ENCODE results near the gene AGR2.
"Not testable (repeated sequence)": the region's sequence is repeated elsewhere in the genome, so short reads cannot be mapped to it uniquely, and the experiment has no call there.

Gene AGR2

DNA sequence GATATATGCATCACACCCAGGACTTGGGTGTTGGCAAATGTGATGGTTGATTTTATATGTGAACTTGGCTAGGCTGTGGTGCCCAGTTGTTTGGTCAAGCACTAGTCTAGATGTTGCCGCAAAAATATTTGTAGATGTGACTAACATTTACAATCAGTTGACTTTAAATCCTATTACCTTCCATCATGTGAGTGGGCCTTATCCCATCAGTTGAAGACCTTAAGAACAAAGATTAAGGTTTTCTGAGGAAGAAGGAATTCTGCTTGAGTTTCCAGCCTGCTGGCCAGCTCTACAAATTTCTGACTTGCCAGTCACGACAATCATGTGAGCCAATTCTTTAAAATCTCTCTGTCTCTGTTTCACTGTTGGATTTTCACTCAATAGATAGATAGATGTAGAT, 30.9 kb downstream of the AGR2 start:
- Mint-ChIP-seq H3K36me3 (ENCODE audit: low read depth) (no peaks in the 10 kb centered on the region), H3K27me3 (peaks cover 2% of the 10 kb centered on the region), H3K4me3 (no peak overlapping the region), H3K9me3 (no peaks in the 10 kb centered on the region), H3K27ac (no peak overlapping the region), H3K4me1 (no peaks in the 10 kb centered on the region)
- ATAC-seq (no peak), DNase-seq (no peak)

DNA sequence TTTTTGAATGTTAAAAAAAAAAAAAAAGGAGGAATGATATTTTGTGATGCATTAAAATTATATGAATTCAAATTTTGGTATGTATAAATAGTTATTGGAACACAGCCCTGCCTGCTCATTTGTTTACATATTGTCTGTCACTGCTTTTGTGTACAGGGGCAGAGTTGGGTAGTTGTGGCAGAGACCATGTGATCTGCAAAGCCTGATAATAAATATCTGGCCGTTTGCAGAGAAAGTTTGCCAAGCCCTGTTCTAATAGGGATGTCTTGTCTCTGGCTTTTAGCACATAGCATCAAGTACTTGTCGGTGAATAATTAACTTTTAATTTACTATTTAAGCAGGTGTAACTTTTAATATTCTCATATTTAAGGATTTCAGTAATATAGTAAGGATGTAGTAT, 31.5 kb downstream of the AGR2 start:
- no peak overlapping the region for H3K4me3 Mint-ChIP-seq
- H3K9me3 Mint-ChIP-seq, result no peaks in the 10 kb centered on the region
- peaks cover 2% of the 10 kb centered on the region for H3K27me3 Mint-ChIP-seq
- no peak overlapping the region for H3K27ac Mint-ChIP-seq
- DNase-seq (no peak), ATAC-seq (no peak)
- H3K4me1 Mint-ChIP-seq, result no peaks in the 10 kb centered on the region
- H3K36me3 Mint-ChIP-seq (ENCODE audit: low read depth), result no peaks in the 10 kb centered on the region

DNA sequence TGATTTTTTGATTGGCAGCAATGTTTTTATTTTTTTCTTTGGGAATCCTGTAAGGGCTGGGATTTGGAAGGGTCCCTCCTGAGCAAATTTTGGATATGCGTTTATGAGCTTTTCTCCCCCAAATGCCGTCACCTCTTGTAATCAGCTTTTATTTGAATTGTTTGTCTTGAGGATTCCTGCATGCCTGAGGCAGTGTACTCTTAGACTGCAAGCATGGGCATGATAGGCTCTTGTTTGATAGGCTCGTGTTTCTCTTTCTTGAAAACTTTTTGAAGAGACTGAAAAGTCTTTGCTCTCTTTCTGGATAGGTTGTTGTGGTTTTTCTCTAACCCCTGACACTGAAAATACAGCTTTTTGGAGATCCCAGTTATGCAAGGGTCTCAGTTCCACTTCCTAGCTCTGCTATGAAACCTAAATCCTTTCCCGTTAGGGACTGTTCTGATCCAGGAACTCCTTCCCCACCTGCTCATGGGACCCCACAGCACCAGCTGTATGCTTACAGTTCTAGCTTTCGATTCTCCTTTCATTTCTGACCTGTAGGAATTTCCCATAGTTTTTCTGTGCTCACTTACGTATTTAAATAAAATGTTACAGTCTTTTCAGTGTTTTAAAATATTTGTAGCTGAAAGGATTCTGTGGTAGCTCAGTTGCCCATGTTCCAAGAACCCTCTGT, 34.0 kb downstream of the AGR2 start:
- Mint-ChIP-seq H3K36me3 (ENCODE audit: low read depth) (no peaks in the 10 kb centered on the region), H3K27me3 (peaks cover 2% of the 10 kb centered on the region), H3K4me3 (no peak overlapping the region), H3K9me3 (no peaks in the 10 kb centered on the region), H3K27ac (no peak overlapping the region), H3K4me1 (no peaks in the 10 kb centered on the region)
- no peak for ATAC-seq
- no peak for DNase-seq

DNA sequence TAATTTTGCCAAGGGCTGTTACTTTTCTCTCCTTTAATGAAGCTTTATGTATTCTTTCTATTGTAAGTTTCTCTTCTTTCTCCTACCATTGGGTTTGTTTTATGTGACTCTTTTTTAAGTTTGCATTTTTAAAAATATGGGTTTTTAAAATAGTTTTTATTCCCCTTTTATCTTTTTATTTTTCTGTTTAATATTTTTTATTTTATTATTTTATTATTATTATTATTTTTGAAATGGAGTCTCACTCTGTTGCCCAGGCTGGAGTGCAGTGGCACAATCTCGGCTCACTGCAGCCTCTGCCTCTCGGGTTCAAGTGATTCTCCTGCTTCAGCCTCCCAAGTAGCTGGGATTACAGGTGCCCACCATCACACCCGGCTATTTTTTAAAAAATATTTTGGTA, 34.8 kb downstream of the AGR2 start:
- H3K36me3 Mint-ChIP-seq (ENCODE audit: low read depth); H3K4me3 Mint-ChIP-seq; H3K4me1 Mint-ChIP-seq; H3K9me3 Mint-ChIP-seq; H3K27me3 Mint-ChIP-seq; ATAC-seq; H3K27ac Mint-ChIP-seq; DNase-seq: not testable (repeated sequence)

- ATAC-seq (no peak), DNase-seq (no peak)
- Mint-ChIP-seq H3K9me3 (no peaks in the 10 kb centered on the region), H3K27ac (no peak overlapping the region), H3K36me3 (ENCODE audit: low read depth) (no peaks in the 10 kb centered on the region), H3K4me1 (peaks cover 1% of the 10 kb centered on the region), H3K27me3 (peaks cover 4% of the 10 kb centered on the region), H3K4me3 (no peak overlapping the region)
These were observed 39.4 kb downstream of the AGR2 start for GRCh38 chr7:16765436-16765859.

GRCh38 chr7:16764942-16765341, 39.9 kb downstream of the AGR2 start:
- H3K27ac Mint-ChIP-seq, result no peak overlapping the region
- DNase-seq (no peak), ATAC-seq (no peak)
- no peak overlapping the region for H3K4me3 Mint-ChIP-seq
- no peaks in the 10 kb centered on the region for H3K9me3 Mint-ChIP-seq
- H3K36me3 Mint-ChIP-seq (ENCODE audit: low read depth), result no peaks in the 10 kb centered on the region
- peaks cover 4% of the 10 kb centered on the region for H3K27me3 Mint-ChIP-seq
- H3K4me1 Mint-ChIP-seq, result peaks cover 4% of the 10 kb centered on the region

DNA sequence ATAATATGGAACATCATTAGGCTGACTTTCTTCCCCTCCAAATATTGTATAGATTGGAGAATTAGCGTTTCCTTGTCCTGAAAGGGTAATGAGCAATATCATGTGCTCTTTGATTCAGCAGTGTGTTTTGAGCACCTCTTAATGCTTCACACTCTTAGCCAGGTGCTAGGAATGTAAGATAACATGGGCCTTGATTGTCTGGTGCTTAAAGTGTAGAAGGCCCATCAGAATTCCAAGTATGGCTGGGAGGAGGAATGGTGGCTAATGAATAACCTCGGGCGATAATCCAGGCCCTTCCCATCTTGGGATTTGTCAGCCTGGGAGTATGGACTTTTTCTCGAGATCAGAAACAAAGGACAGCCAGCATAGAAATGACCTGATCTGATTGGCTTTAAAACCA, 42.6 kb downstream of the AGR2 start:
- Mint-ChIP-seq H3K4me1 (peaks cover 4% of the 10 kb centered on the region), H3K4me3 (no peak overlapping the region), H3K27me3 (peaks cover 4% of the 10 kb centered on the region), H3K27ac (no peak overlapping the region), H3K9me3 (no peaks in the 10 kb centered on the region), H3K36me3 (ENCODE audit: low read depth) (no peaks in the 10 kb centered on the region)
- DNase-seq (no peak), ATAC-seq (no peak)

DNA sequence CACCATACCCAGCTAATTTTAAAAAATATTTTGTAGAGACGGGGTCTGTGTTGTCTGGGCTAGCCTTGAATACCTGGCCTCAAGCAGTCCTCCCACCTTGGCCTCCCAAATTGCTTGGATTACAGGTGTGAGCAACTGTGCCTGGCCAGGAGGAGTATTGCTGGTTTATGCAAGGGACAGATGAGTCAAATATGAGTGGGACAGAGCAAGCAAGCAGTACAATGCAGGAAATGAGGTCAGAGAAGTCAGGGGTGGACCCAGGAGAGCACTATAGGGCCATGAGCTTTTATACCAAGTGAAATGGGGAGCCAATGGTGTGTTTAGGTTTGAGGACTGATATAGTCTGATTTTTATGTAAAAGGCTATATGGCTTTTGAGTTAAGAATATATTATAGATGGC, 45.0 kb downstream of the AGR2 start:
- DNase-seq (no peak), ATAC-seq (no peak)
- H3K27ac Mint-ChIP-seq, result no peak overlapping the region
- no peak overlapping the region for H3K4me3 Mint-ChIP-seq
- H3K36me3 Mint-ChIP-seq (ENCODE audit: low read depth), result no peaks in the 10 kb centered on the region
- no peaks in the 10 kb centered on the region for H3K9me3 Mint-ChIP-seq
- H3K27me3 Mint-ChIP-seq, result peaks cover 25% of the 10 kb centered on the region
- peaks cover 11% of the 10 kb centered on the region for H3K4me1 Mint-ChIP-seq

- Mint-ChIP-seq H3K4me3 (no peak overlapping the region), H3K27ac (no peak overlapping the region), H3K36me3 (ENCODE audit: low read depth) (no peaks in the 10 kb centered on the region), H3K4me1 (peaks cover 18% of the 10 kb centered on the region), H3K27me3 (peaks cover 33% of the 10 kb centered on the region), H3K9me3 (no peaks in the 10 kb centered on the region)
- ATAC-seq (no peak), DNase-seq (no peak)
These were observed 45.9 kb downstream of the AGR2 start for GRCh38 chr7:16758631-16759611.

- ATAC-seq, result no peak
- no peaks in the 10 kb centered on the region for H3K36me3 Mint-ChIP-seq (ENCODE audit: low read depth)
- H3K9me3 Mint-ChIP-seq, result no peaks in the 10 kb centered on the region
- no peak for DNase-seq
- H3K27ac Mint-ChIP-seq, result no peak overlapping the region
- H3K4me1 Mint-ChIP-seq, result peaks cover 21% of the 10 kb centered on the region
- H3K4me3 Mint-ChIP-seq, result no peak overlapping the region
- peaks cover 36% of the 10 kb centered on the region for H3K27me3 Mint-ChIP-seq
These were observed 46.8 kb downstream of the AGR2 start for GRCh38 chr7:16758036-16758435.

DNA sequence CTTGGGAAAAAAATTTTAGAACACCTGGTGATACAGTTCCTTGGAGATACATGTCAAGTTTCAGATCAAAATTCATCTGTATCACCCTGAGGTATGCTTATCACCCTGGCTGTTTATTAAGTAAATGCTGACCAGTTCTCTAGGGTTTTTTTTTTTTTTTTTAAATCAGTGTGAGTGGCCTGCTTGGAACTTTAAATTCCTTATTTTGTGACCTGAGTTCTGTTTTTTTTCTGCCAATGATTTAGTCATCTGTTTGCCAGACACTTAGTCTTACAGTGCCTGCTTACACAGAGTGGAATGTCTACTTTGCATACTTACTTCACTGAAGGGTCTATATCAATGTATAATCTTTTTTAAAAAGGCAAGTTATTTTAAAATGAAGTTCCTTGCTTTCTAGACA, 49.4 kb downstream of the AGR2 start:
- Mint-ChIP-seq H3K4me3 (no peak overlapping the region), H3K4me1 (peaks cover 20% of the 10 kb centered on the region), H3K27ac (no peak overlapping the region), H3K9me3 (no peaks in the 10 kb centered on the region), H3K36me3 (ENCODE audit: low read depth) (no peaks in the 10 kb centered on the region), H3K27me3 (peaks cover 37% of the 10 kb centered on the region)
- no peak for ATAC-seq
- DNase-seq, result no peak

DNA sequence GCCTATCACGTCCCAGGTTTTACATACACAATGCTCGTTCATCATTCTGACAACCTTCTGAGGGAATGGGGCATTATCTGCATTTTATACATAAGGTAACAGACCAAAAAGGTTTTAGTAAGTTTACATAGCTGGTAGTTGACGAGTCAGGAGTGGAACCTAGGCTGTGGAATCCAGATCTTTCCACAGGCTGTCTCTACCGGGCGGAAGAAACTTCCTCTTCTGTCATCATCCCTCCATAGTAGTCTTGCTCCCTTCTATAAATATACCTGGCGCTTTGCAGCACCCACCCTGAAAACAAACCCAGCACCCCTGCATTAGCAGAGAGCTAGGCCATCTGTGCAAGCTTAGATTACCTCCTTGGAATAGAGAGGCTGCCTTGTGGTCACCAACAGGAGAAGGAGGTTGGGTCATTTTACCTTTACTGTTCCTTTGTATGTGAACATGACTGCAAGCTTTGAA, 49.9 kb downstream of the AGR2 start:
- DNase-seq (no peak), ATAC-seq (no peak)
- Mint-ChIP-seq H3K4me1 (peaks cover 17% of the 10 kb centered on the region), H3K36me3 (ENCODE audit: low read depth) (no peaks in the 10 kb centered on the region), H3K4me3 (peak overlapping the region; percentile 82), H3K27ac (no peak overlapping the region), H3K27me3 (peaks cover 37% of the 10 kb centered on the region), H3K9me3 (no peaks in the 10 kb centered on the region)

- H3K4me3 Mint-ChIP-seq, result peak overlapping the region; percentile 82
- DNase-seq (peak; percentile 28), ATAC-seq (peak; percentile 62)
- H3K27me3 Mint-ChIP-seq, result peaks cover 37% of the 10 kb centered on the region
- no peaks in the 10 kb centered on the region for H3K36me3 Mint-ChIP-seq (ENCODE audit: low read depth)
- peak overlapping the region; percentile 40 for H3K27ac Mint-ChIP-seq
- H3K9me3 Mint-ChIP-seq, result no peaks in the 10 kb centered on the region
- peaks cover 17% of the 10 kb centered on the region for H3K4me1 Mint-ChIP-seq
These were observed 50.6 kb downstream of the AGR2 start for GRCh38 chr7:16753932-16754855.

Measured in activated naive CD8-positive, alpha-beta T cell treated with anti-CD3 and anti-CD28 coated beads, Interleukin-2, amount 50 U/mL, for 24 hours (primary cell).